ENCODE measurements around the gene STAMBP.

The STAMBP gene

GRCh38 chr2:73910873-73911547 is 82.2 kb downstream of the STAMBP start:
- no peak for TF ChIP-seq CTCF (IDR thresholded peaks at IDR 0.05; ENCODE audit: extremely low read depth, missing control alignments)
- DNase-seq (ENCODE audit: low spot score): no peak

- no peak for TF ChIP-seq CTCF (IDR thresholded peaks at IDR 0.05; ENCODE audit: extremely low read depth, missing control alignments)
- DNase-seq (ENCODE audit: low spot score): no peak
Measured at GRCh38 chr2:73911548-73912208, 82.9 kb downstream of the STAMBP start.

GRCh38 chr2:73913414-73914054 is 84.8 kb downstream of the STAMBP start:
- DNase-seq (ENCODE audit: low spot score): no peak
- TF ChIP-seq CTCF (IDR thresholded peaks at IDR 0.05; ENCODE audit: extremely low read depth, missing control alignments): no peak

DNA sequence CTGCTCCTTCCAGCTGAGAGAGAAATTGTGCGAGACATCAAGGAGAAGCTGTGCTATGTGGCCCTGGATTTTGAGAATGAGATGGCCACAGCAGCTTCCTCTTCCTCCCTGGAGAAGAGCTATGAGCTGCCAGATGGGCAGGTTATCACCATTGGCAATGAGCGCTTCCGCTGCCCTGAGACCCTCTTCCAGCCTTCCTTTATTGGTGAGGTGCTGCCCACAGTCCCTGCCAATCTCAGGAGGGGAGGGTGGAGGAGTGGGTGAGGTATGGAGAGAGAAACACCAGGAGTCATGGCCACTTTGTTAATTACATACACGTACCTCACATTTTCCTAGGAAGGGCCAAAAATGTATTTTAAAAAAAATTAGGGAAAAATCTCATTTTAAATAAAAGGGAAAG is 85.9 kb downstream of the STAMBP start:
- DNase-seq (ENCODE audit: low spot score): no peak
- no peak for TF ChIP-seq CTCF (IDR thresholded peaks at IDR 0.05; ENCODE audit: extremely low read depth, missing control alignments)

GRCh38 chr2:73915437-73915993 is 86.8 kb downstream of the STAMBP start:
- DNase-seq (ENCODE audit: low spot score): no peak

DNA sequence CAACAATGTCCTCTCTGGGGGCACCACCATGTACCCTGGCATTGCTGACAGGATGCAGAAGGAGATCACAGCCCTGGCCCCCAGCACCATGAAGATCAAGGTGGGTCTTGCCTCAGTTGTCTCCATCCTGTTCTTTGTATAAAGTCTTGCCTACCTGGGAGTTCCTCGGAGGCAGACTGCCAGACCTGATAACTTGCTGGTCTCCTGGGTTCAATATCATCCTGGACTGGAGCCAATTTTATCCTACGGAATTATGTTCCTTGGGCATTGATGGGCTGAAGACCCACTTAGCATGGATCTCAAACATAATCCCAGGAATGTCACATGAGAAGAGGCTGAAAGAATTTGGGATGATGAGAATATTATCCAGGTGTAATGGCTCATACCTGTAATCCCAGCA is 87.9 kb downstream of the STAMBP start:
- TF ChIP-seq CTCF (IDR thresholded peaks at IDR 0.05; ENCODE audit: extremely low read depth, missing control alignments): no peak
- DNase-seq (ENCODE audit: low spot score): no peak

More at GRCh38 chr2:73915437-73915993, 86.8 kb downstream of the STAMBP start:
- no peak for TF ChIP-seq CTCF (IDR thresholded peaks at IDR 0.05; ENCODE audit: extremely low read depth, missing control alignments)

GRCh38 chr2:73917296-73917695 is 88.5 kb downstream of the STAMBP start:
- no peak for TF ChIP-seq CTCF (IDR thresholded peaks at IDR 0.05; ENCODE audit: extremely low read depth, missing control alignments)
- no peak for DNase-seq (ENCODE audit: low spot score)

Measured in GM20000 (cell line).